22Rv1 (cell line): ENCODE data around the gene P4HB.

Experiments used
- CTCF ChIP-seq: fragments of 450-650 bp; IDR thresholded peaks from 2 replicates; pipeline ENCODE4 v1.5.1; 2017; ENCODE audit warnings: mild to moderate bottlenecking
- ZFX ChIP-seq: fragments of 450-650 bp; IDR thresholded peaks from 2 replicates; pipeline ENCODE4 v1.6.1; 2017; ENCODE audit warnings: antibody characterized with exemption, borderline replicate concordance

DNA sequence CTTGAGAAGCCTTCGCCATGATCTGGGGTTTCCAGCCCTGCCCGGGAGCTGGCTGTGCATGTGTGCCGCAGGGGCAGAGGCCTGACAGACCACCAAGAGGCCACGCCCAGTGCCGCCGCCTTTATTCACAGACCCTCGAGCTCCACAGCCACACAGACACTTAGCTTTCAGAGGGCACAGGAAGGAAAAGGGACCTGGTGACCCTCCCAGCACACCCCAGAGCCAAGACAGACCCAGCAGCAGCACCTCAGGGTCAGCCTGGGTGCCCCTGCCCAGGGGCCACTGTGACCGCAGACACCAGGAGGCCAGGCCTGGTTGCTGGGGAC, 38.1 kb downstream of the P4HB start:
- TF ChIP-seq CTCF (no peak), ZFX (no peak)
